IPS-20b (cell line): ENCODE measurements around the gene TSR3.

ENCODE experiments used
- H3K27ac ChIP-seq: one replicate; pipeline ENCODE4 v1.5.1; 2013; ENCODE audit warnings: low read length
- H3K27me3 ChIP-seq: 2 replicates; pipeline ENCODE4 v1.6.1; 2013; ENCODE audit warnings: mild to moderate bottlenecking, low read length, inconsistent platforms; ENCODE audit not compliant: insufficient read depth
- H3K36me3 ChIP-seq: 2 replicates; pipeline ENCODE4 v1.6.1; 2013; ENCODE audit warnings: low read depth, mild to moderate bottlenecking, inconsistent platforms, low read length, moderate library complexity; ENCODE audit not compliant: insufficient read depth
- H3K4me1 ChIP-seq: 2 replicates; pipeline ENCODE4 v1.6.1; 2013; ENCODE audit warnings: mild to moderate bottlenecking, control low read depth, inconsistent platforms, low read length, moderate library complexity; ENCODE audit not compliant: insufficient read depth
- H3K4me3 ChIP-seq: 2 replicates; pipeline ENCODE4 v1.5.1; 2013; ENCODE audit warnings: mild to moderate bottlenecking, low read length, inconsistent platforms
- H3K9ac ChIP-seq: 2 replicates; pipeline ENCODE4 v1.6.1; 2013; ENCODE audit warnings: low read depth, mild to moderate bottlenecking, inconsistent platforms, low read length, moderate library complexity
- H3K9me3 ChIP-seq: 2 replicates; pipeline ENCODE4 v1.6.1; 2013; ENCODE audit warnings: mild to moderate bottlenecking, low read depth, low read length, inconsistent platforms; ENCODE audit not compliant: insufficient read depth

TSR3 gene

DNA sequence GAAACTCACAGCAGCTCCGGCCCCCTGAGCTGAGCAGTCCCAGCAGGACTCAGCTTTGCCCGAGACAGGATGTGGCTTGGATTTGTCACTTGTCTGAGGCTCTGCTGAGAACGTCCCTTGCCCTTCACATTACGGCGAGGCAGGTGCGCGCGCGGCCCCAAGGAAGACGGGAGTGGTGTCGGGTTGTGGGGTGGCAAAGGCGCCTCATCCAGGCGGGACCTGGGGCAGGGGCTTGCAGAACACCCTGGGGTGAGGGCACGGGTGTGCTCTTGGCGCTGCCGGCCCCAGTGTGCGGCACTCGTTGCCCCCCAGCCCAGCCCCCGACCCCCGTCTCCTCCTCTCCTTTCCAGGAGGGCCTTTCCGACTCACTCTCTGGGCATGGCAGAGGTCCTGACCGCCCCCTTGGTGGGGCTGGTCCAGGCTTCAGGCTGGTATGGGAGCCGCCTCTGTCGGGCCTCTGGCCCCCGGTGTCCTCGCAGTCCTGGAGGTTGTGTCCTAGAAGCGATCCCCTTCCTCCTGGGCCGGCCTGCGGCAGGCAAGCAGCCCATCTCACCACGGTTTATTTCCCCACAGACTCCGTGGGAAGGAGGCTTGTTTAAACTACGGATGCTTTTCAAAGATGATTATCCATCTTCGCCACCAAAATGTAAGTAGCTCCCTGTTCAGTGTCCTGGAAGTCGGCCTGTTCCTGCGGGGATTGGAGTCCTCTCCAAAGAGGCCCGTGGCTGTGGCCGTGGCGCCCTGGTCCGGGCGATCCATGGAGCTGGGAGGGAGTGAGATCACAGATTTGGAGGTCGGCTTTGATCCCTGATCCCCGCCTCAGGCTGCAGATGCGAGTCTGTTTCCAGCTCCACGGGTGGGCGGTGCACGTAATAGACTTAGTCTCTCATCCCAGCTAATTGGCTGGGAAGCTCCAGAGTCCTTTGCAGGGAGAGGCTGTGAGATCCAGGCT is 36.3 kb downstream of the TSR3 start:
- Histone ChIP-seq H3K9me3 (no peaks in the 10 kb centered on the region), H3K9ac (no peak overlapping the region), H3K4me1 (0 out of 2 replicates have a peak, but pooled peaks cover 6% of the 10 kb centered on the region), H3K27me3 (no peaks in the 10 kb centered on the region), H3K27ac (no peak overlapping the region), H3K4me3 (no peak overlapping the region), H3K36me3 (peaks cover 74% of the 10 kb centered on the region)

DNA sequence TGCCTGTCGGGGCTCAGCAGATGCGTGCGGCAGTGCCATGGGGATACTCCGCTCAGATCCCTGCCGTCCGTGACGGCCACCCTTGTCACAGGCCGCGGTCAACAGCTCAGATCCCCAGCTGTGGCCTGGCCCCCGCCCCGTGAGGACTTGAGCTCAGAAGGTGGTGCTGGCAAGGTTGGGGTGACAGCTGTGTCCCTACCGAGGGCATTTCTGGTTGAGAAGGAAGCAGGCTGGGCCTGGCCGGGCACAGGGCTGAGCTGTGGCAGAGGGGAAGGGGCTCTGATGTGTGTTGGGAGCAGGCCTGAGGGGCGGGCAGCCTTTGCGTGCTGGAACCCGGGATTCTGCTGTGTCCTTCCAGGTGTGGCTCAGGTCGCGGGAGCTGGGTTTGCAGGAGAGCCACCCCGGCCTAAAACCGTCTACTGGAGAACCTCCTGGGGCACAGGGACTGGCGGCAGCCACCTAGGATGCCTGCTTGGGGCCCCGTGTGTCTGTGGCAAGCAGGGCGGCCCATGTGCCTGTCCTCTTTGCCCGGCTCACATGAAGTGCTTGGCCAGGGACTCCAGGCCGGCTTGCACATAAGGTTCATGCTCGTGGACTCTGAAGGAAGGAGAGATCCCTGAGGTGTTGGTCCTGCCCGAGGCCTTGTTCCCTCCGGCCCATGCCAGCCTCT is 37.1 kb downstream of the TSR3 start:
- 0 out of 2 replicates have a peak, but pooled peaks cover 6% of the 10 kb centered on the region for H3K4me1 ChIP-seq
- H3K9me3 ChIP-seq = no peaks in the 10 kb centered on the region
- peaks cover 66% of the 10 kb centered on the region for H3K36me3 ChIP-seq
- no peak overlapping the region for H3K27ac ChIP-seq
- H3K27me3 ChIP-seq = no peaks in the 10 kb centered on the region
- H3K4me3 ChIP-seq = no peak overlapping the region
- H3K9ac ChIP-seq = no peak overlapping the region

DNA sequence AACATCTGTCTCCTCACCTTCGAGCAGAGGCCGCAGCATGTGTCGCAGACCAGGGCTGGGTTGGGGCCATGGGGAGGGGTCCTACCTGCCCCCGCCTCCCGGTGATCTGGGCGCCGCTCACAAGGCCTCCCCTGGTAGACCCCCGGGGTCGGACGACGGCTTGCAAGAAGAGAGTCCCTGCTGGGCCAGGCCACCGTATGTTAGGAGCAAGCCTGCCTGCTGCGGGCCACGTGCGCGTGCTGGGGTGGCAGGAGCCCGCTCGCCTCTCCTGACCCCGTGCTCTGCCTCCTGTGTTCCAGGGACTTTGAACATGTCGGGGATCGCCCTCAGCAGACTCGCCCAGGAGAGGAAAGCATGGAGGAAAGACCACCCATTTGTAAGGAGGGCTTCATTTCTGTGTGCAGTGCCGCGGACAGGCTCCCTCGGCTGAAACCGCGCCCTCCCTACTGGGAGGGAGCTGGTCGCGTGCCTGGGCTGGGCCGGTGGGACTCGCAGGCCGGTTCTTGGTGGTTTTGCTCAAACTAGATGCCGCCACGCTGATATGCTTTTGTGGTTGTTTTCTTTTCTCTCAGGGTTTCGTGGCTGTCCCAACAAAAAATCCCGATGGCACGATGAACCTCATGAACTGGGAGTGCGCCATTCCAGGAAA is 37.8 kb downstream of the TSR3 start:
- no peak overlapping the region for H3K27ac ChIP-seq
- no peaks in the 10 kb centered on the region for H3K27me3 ChIP-seq
- no peak overlapping the region for H3K9ac ChIP-seq
- H3K4me1 ChIP-seq = 0 out of 2 replicates have a peak, but pooled peaks cover 6% of the 10 kb centered on the region
- H3K4me3 ChIP-seq = no peak overlapping the region
- H3K36me3 ChIP-seq = peaks cover 59% of the 10 kb centered on the region
- no peaks in the 10 kb centered on the region for H3K9me3 ChIP-seq

DNA sequence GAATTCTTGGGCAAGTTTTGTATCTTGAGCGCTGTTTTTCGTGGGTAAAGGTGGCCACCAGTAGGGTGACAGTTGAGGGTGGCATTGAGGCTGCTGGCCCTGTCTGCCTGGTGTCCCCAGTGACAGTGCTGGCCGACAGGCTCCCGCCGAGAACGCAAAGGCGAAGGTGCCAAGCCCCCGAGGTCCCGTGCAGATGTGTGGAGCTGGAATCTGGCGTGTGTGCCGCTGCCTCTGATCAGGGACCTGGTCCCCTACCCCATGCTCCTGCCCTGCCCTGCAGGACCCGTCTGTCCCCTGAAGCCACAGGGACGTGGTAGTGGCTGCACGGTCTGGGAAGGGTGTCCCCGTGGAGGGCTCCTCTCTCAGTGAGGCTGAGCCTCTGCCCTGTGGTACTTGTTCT is 38.8 kb downstream of the TSR3 start:
- Histone ChIP-seq H3K9me3 (no peaks in the 10 kb centered on the region), H3K27me3 (no peaks in the 10 kb centered on the region), H3K4me3 (no peak overlapping the region), H3K4me1 (0 out of 2 replicates have a peak, but pooled peaks cover 6% of the 10 kb centered on the region), H3K9ac (no peak overlapping the region), H3K27ac (no peak overlapping the region), H3K36me3 (peaks cover 49% of the 10 kb centered on the region)

DNA sequence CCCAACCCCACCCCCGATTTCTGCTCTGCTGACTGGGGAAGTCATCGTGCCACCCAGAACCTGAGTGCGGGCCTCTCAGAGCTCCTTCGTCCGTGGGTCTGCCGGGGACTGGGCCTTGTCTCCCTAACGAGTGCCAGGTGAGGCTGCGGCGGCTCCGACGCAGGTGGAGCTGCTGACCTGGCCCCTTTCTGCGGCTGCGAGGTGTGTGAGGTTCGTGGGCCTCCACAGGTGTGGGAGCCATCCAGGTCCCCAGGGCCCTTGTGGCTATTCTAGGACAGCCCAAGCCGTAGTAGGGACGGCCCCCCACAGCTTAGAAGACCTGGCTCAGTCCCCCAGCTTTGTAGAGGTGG is 39.2 kb downstream of the TSR3 start:
- peaks cover 45% of the 10 kb centered on the region for H3K36me3 ChIP-seq
- H3K9ac ChIP-seq = no peak overlapping the region
- no peaks in the 10 kb centered on the region for H3K9me3 ChIP-seq
- H3K27me3 ChIP-seq = no peaks in the 10 kb centered on the region
- H3K4me1 ChIP-seq = 0 out of 2 replicates have a peak, but pooled peaks cover 6% of the 10 kb centered on the region
- no peak overlapping the region for H3K27ac ChIP-seq
- H3K4me3 ChIP-seq = no peak overlapping the region

DNA sequence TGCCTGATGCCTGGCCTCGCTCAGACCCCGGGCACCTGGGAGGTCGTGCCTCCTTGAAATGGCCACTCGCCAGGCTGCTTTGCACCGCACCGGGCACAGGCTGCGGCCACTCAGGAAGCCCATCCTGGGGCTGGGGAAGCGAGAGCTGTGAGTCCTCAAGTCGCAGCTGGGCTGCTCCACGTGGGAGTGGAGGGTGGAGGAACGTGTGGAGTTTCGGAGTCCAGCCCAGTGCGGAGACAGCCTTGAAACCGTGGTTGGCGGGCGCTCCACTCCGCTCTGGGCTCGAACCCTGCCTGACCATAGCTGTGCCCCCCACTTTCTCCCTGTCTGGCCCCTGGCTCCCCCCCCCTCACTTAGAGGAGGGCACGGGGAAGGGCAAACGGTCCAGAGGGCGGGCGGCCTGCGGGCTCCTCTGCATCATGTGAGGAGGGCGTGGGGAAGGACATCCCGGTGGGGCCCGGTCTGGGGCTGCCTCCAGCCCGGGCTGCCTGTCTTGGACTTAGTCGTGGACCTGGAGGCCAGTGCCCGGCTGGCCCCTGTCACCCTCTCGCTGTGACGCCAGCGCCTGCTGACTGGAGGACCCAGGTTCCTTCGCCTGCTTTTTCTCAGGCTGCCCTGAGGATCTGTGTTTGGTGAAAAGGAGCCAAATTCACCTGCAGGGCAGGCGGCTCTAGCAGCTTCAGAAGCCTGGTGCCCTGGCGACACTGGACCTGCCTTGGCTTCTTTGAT is 39.8 kb downstream of the TSR3 start:
- Histone ChIP-seq H3K27ac (no peak overlapping the region), H3K4me1 (0 out of 2 replicates have a peak, but pooled peaks cover 6% of the 10 kb centered on the region), H3K9ac (peak overlapping the region; percentile 99), H3K4me3 (peak overlapping the region; percentile 98; the same call in 1 of the 2 replicates), H3K27me3 (no peaks in the 10 kb centered on the region), H3K36me3 (peaks cover 39% of the 10 kb centered on the region), H3K9me3 (no peaks in the 10 kb centered on the region)

DNA sequence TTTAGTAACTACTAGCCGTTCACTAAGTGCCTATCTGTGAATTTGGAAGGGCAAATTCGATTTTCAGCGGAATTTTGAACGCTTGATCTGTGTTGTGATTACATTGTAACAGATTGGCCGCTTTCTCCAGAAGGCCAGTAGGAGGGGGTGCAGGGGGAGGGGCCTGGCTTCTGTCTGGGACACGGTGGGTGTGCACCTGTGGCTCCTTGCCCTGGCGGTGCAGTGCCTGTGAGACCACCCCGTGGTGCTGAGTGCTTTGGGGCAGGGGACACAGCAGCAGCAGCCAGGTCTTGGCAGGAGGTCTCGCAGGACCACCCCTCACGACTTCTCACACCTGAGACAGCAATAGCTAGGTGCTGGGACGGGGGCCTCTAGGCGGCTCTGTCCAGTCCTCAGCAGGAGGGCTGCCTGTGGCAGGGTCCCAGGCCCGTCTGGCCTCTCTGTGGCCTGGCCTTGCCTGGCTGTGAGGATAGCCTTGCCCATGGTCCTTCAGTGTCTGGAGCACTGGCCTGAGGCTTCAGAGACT is 40.4 kb downstream of the TSR3 start:
- Histone ChIP-seq H3K36me3 (peaks cover 33% of the 10 kb centered on the region), H3K9ac (peak overlapping the region; percentile 99), H3K4me3 (peak overlapping the region; percentile 98), H3K9me3 (no peaks in the 10 kb centered on the region), H3K27ac (no peak overlapping the region), H3K4me1 (0 out of 2 replicates have a peak, but pooled peaks cover 6% of the 10 kb centered on the region), H3K27me3 (no peaks in the 10 kb centered on the region)

DNA sequence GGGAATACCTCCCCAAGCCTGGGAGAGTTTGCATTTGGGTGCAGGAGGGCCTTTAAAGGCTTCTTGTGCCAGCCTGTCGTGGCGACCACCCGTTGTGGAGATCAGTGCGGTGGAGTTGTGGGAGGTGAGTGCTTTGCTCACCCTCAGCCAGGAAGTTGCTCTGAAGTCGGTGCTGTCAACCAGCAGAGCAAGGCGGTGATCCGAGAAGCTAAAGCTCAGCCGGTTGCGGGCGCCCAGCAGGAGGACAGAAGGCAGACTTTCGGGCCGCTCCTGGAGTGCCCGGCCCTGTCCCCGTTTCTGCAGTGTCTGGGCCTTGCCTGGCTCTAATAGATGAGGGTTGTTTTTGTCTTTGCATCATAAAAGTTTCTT is 40.9 kb downstream of the TSR3 start:
- no peaks in the 10 kb centered on the region for H3K9me3 ChIP-seq
- H3K4me3 ChIP-seq = peak overlapping the region; percentile 98
- no peak overlapping the region for H3K27ac ChIP-seq
- H3K27me3 ChIP-seq = no peaks in the 10 kb centered on the region
- 0 out of 2 replicates have a peak, but pooled peaks cover 6% of the 10 kb centered on the region for H3K4me1 ChIP-seq
- H3K9ac ChIP-seq = peak overlapping the region; percentile 99
- peaks cover 29% of the 10 kb centered on the region for H3K36me3 ChIP-seq

DNA sequence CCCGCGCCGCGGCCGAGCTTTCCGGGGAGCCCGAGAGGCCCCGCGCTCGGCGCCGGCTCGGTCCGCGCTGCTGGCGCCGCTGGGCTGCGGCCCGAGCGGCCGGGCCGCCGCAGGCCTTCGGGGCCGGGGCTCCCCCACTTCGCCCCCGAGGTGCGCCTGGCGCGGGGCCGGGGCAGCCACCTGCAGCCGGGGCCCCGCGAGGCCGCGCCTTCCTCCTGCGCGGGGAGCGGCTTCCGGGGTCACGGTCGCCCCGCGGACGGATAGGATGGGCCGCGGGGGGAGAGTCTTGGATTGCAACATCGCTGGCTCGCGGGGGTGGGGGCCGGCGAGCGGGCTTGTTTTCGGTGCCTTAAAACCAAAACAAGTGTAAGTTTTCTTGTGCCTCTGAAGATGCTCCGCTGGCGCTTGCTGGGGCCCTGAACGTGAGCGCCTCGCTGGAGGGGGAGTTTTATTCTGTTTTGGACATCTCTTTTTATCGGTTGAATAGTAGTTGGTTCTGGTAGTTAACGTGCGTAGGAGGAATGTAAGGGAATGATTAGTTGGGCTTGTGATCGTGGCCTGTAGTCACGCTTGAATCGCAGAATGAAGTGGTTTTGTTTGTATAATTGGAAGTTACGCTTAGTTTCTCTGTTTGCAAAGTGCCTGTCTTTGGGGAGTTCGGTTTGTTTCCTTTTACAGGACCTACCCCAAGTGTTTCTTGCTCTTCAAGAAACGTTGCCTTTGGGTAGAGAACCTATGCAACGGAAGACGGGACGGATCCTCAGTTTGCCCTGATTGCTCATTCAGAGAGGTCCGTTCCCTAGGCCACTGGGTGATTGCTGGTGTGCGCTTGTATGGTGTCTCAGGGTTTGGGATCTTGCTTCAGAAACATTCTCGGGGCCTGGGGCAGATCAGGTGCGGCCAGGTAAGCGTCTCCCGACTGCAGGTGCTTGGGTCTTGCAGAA is 41.5 kb downstream of the TSR3 start:
- H3K4me3 ChIP-seq = peak overlapping the region; percentile 98
- H3K9me3 ChIP-seq = no peaks in the 10 kb centered on the region
- 0 out of 2 replicates have a peak, but pooled peaks cover 6% of the 10 kb centered on the region for H3K4me1 ChIP-seq
- peak overlapping the region; percentile 99 for H3K9ac ChIP-seq
- peaks cover 22% of the 10 kb centered on the region for H3K36me3 ChIP-seq
- no peak overlapping the region for H3K27ac ChIP-seq
- no peaks in the 10 kb centered on the region for H3K27me3 ChIP-seq
